ENCODE measurements around the gene SDR9C7.
"Not testable (repeated sequence)": the region's sequence is repeated elsewhere in the genome, so short reads cannot be mapped to it uniquely, and the experiment has no call there.

SDR9C7 gene

DNA sequence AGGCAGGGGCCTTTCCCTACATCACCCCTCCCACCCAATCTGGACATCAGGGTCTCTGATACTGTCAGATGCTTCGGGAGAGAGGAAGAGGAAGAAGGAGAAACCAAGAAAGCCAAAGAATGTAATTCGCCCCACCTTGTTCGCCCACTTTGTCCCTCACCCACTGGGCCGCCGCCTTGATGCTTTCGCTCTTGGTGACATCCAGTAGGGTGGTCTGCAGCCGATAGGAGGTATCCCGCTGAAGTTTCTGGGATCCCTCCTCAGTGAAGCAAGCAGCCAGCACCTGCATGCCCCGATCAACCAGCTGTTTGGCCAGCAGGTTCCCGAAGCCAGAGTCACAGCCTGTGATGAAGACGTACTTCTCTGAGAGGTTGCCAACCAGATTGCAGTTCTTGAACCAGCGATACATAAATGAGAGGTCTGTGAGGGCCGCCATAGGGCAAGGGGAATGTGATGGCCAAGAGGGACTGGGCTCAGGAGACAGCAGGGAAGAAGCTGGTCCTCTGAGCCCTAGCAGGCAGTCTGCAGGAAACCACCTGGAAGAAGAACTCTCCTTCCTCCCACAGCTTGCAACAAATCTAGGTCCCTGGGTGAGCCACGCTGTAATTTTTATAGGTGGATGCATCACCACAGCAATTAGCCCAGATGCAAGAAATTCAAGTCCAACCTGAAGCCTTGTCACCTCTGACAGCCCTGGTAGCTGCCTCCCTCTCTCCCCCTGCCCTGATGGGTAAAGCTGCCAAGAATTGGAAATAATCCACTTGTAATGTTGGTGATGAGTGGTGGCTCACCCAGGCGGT lies at the start of gene SDR9C7:
TSS of gene SDR9C7 (minus strand) at position 583 of the 800 bp plus-strand sequence. CDS start at position 436, 147 bp downstream.
- no peak for DNase-seq

DNA sequence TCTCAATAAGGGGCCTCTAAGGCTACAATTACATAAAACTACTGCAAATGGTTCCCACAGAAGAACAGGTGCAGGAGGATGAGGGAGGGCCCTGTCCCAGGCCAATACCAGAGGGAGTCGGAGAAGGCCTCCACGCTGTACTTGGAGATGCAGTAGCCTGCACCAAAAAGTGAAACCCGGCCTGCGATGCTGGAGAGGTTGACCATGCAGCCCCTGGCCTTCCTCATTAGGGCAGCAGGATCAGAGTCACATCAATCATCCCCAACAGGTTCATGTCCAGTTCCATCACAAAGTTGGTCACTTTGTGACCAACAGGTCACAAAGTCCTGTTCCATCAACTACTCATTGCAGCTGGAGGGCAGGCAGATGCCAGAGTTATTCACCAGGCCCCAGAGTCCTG lies 49.2 kb upstream of the SDR9C7 start:
- DNase-seq, result no peak

DNA sequence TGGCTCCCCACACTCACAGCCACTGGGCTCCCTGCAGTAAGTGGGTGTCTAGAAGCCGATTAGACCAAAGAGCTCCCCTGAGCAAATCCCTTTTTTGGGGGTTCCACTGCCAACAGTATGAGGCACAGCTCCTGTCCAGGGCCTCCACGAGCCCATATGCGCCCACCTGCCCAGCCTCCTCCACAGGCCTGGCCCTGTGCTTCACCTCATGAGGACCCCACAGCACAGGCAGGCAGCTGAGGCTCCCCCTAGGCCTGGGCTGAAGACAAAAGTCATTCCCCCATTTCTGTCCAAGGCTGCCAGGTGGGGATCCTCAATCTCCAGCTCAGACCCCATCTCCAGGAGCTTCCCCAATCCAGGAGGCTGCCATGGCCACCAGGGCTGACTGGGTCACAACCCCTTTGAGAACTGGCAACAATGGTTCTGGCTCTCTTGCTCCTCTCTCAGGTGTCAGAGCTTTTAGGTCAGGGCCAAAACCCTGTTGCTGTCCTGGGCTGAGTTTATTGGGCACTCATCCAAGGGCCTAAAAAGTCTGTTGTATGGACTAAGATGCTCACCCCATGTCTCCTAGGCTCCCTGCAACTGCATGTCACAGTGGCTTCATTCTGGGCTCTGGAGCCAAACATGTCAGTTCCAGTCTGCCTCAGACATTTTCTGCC lies 48.5 kb upstream of the SDR9C7 start:
- DNase-seq, result not testable (repeated sequence)

DNA sequence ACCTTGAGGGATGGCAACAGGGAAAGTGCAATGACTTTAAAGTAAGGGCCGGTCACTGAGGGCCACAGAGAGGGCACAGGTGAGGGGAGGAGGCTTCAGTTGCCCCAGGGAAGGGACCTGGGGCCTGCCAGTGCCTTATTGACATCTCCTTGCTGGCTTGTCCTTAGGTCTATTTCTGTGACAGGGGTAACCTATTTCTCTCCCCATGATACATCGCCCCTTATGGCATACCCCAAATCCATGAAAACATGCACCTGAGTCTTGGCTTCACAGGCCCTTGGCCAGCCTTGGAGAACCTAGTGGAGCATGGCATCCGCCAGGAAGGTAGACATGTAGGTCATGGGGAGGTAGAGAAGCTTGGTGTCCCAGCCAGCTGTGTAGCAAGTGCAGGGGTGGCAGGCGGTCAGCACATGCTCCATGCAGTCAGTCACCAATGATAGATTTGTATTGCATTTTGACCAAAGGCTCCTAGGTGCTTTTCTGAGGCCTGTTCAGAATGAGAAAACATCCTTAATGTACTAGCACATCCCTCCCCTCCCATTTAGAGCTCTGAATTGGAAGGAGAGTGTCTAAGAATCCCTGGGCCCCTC lies 46.8 kb upstream of the SDR9C7 start:
- DNase-seq, result no peak

DNA sequence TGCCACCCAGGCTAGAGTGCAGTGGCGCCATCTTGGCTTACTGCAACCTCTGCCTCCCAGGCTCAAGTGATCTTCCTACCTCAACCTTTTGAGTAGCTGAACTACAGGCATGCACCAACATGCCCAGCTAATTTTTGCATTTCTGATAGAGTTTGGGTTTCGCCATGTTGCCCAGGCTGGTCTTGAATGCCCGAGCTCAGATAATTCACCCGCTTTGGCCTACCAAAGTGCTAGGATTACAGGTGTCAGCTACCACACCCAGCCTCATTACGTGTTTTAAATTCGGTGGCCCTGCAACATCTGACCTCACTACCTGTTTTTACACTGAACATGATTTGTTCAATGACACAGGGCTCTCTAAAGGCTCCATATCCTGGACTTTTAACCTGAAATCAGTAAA lies 46.1 kb upstream of the SDR9C7 start:
- DNase-seq, result no peak

DNA sequence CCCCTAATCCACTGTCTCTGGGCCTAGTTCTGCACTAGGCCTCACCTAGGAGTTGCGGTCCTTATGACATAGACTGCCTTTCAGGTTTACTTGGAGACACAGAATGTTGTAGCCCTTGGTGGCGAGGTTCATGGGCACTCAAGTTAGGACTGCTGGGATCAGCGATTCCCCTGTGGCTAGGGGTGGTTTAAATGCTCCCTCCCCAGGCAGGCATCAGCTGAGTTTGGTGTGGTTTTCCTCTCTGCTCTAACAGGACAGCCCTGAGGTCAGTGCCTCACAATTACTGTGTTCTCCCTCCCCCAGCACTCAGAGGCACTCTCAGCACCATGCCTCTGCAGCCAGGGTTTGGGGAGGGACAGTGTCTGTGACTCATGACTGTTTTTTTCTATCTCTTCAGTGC lies 45.4 kb upstream of the SDR9C7 start:
- DNase-seq, result no peak

DNA sequence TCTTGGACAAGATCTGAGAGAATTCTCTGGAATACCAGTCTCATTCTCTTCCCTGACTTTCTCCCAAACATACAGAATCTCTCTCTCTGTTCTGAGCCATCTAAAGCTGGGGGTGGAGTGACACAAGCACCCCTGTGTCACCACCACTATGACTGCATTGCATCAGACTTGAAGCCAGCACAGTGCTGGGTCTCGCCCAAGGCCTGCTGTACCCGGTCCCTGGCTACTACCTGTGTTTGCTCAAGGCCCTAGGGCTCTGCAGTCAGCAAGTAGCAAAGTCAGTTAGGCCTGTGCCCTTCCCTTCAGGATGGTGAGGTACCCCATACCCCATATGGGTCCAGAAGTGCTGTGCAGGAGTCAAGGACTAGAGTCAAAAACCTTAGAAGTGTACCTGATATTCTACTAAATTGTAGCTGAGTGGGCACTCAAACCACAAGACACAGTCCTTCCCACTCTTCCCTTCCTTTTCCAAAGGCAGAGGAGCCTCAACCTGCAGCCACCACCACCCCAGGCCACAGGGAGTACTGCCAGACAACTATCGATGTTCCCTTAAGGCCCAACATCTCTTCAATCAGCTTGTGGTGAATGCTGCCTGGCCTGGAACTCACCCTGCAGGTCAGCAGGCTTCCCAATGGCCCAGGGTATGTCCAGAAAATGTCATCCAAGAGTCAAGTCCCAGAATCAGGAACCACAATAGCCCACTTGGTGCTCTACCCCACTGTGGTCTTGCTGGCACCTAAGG lies 44.4 kb upstream of the SDR9C7 start:
- DNase-seq, result no peak

DNA sequence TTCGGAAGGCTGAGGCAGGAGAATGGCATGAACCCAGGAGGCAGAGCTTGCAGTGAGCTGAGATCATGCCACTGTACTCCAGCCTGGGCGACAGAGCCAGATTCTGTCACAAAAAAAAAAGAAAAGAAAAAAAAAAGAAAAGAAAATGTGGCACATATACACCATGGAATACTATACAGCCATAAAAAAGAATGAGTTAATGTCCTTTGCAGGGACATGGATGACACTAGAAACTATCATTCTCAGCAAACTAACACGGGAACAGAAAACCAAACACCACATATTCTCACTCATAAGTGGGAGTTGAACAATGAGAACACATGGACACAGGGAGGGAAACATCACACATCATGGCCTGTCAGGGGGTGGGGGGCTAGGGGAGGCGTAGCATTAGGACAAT lies 43.2 kb upstream of the SDR9C7 start:
- not testable (repeated sequence) for DNase-seq

DNA sequence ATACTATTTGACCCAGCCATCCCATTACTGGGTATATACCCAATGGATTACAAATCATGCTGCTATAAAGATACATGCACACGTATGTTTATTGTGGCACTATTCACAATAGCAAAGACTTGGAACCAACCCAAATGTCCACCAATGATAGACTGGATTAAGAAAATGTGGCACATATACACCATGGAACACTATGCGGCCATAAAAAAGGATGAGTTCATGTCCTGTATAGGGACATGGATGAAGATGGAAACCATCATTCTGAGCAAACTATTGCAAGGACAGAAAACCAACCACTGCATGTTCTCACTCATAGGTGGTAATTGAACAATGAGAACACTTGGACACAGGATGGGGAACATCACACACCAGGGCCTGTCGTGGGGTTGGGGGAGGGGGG lies 40.0 kb upstream of the SDR9C7 start:
- DNase-seq, result not testable (repeated sequence)

DNA sequence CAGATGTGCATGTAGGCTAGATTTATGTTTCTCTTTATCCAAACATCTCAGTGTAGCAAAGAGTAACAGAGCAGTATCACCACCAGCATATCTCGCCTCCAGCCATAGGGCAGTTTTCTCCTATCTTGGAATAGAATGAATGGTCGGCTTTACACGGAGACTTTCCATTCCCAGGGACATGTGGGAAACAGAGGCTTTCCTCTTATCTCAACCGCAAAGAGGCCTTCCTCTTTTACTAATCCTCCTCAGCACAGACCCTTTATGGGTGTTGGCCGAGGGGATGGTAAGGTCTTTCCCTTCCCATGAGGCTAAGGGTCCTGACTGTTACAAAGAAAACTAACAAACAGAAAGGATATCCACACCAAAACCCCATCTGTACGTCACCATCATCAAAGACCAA lies 34.7 kb upstream of the SDR9C7 start:
- not testable (repeated sequence) for DNase-seq

DNA sequence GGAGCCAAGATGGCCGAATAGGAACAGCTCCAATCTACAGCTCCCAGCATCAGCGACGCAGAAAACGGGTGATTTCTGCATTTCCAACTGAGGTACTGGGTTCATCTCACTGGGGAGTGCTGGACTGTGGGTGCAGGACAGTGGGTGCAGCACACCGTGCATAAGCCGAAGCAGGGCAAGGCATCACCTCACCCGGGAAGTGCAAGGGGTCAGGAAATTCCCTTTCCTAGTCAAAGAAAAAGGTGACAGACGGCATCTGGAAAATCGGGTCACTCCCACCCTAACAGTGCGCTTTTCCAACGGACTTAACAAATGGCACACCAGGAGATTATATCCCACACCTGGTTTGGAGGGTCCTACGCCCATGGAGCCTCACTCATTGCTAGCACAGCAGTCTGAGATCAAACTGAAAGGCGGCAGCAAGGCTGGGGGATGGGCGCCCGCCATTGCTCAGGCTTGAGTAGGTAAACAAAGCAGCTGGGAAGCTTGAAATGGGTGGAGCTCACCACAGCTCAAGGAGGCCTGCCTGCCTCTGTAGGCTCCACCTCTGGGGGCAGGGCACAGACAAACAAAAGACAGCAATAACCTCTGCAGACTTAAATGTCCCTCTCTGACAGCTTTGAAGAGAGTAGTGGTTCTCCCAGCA lies 31.9 kb upstream of the SDR9C7 start:
- DNase-seq, result not testable (repeated sequence)

DNA sequence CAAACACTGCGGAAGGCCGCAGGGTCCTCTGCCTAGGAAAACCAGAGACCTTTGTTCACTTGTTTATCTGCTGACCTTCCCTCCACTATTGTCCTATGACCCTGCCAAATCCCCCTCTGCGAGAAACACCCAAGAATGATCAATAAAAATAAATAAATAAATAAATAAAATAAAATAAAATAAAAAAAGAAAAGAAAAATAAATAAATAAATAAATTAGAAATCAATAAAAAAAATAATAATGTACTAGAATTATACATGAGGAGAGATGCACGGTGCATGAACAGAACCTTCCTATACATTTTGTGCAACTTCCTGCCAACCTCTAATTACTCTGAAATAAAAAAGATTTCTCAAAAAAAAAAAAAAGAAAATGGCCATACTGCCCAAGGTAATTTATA lies 30.9 kb upstream of the SDR9C7 start:
- not testable (repeated sequence) for DNase-seq

DNA sequence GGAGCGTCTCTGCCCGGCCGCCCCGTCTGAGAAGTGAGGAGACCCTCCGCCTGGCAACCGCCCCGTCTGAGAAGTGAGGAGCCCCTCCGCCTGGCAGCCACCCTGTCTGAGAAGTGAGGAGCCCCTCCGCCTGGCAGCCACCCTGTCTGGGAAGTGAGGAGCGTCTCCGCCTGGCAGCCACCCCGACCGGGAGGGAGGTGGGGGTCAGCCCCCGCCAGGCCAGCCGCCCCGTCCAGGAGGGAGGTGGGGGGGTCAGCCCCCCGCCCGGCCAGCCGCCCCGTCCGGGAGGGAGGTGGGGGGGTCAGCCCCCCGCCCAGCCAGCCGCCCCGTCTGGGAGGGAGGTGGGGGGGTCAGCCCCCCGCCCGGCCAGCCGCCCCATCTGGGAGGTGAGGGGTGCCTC lies 29.3 kb upstream of the SDR9C7 start:
- not testable (repeated sequence) for DNase-seq

DNA sequence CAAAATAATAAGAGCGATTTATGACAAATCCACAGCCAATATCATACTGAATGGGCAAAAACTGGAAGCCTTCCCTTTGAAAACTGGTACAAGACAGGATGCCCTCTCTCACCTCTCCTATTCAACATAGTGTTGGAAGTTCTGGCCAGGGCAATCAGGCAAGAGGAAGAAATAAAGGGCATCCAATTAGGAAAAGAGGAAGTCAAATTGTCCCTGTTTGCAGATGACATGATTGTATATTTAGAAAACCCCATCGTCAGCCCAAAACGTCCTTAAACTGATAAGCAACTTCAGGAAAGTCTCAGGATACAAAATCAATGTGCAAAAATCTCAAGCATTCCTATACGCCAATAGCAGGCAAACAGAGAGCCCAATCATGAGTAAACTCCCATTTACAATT lies 28.0 kb upstream of the SDR9C7 start:
- DNase-seq, result not testable (repeated sequence)

DNA sequence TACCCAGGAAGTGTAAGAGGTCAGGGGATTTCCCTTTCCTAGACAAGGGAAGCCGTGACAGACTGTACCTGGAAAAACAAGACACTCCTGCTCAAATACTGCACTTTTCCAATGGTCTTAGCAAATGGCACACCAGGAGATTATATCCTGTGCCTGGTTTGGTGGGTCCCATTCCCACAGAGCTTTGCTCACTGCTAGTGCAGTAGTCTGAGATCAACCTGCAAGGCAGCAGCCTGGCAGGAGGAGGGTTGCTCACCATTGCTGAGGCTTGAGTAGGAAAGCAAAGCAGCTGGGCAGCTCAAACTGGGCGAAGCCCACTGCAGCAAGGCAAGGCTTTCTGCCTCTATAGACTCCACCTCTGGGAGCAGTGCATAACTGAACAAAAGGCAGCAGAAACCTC lies 24.2 kb upstream of the SDR9C7 start:
- no peak for DNase-seq

DNA sequence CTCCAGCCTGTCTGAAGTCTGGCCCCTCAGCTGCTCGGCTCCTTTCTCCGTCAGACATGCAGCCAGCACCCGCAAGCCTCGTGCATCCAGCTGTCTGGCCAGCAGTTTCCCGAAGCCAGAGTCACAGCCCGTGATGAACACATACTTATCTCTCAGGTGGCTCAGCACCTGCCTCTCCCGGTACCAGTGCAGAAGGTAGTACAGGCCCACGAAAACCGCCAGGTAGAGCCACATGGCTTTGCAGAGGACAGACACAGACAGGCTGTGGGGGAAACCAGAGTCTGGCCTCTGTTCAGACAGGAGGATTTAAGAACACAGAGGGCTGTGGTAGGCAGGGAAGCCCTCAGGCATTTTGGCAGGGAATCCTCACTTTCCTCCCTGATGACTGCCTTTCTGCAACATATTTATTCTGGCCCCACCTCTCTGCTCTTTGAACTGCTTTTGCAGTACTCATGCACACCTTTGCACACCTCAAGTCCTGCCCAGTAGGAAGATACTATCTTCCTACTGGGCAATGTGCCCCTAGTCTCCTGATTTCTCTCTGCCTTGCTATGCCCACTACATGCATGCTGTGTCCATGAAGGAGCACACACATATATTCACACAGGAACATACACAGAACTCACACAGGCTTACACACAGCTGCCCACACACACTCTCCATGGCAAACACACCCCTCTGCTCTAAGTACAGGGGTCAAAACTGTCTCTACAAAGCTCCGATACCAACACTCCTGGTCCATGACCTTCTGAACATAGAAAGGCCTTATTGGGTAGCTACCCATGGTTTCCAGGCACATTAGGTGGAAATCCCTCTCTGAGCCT lies 23.2 kb upstream of the SDR9C7 start, which contains the start of gene RDH16:
TSS of gene RDH16 (minus strand) at position 380 of the 824 bp plus-strand sequence. CDS start at position 234, 146 bp downstream.
- no peak for DNase-seq

DNA sequence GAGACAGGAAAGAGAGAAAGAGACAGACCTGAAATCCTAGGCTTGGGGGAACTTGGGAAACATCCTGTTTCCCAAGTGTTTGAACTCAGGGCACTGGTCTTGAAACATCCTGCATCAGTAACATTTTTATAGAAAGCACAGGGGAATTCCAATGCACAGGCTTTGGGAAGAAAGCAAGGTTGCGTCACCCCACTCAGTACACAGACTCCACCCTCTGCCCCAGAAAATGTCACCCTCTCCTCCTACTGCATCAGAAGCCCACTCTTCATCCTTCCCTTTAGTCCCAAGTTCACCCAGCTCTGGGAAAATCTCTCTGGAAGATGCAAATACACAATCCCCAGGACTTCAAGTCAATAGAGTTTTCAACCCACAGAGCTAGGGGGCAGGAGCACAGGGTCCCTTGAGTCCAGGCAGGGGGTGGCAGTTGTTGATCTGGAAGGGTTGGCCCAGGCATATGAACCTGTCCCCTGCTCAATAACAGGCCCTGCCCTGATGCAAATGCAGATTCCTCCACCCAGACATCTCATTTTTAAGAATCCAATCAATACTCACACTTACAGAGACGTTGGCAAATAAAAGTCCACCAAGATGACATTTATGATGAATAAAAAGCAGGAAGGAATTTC lies 21.5 kb upstream of the SDR9C7 start:
- DNase-seq, result no peak

DNA sequence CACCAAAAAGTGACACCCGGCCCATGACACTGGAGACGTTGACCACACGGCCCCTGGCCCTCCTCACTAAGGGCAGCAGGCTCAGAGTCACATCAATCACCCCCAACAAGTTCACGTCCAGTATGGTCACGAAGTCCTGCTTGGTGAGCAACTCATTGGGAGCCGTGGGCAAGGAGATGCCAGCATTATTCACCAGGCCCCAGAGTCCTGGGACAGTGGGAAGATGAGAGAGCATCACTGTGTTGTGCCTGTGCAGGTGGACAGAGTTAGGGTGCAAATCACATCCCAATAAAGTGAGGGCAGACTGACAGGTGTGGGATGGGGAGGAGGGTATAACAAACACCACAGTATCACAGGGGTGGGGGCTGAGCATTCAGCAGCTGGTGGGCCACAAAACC lies 20.7 kb upstream of the SDR9C7 start:
- DNase-seq, result no peak

DNA sequence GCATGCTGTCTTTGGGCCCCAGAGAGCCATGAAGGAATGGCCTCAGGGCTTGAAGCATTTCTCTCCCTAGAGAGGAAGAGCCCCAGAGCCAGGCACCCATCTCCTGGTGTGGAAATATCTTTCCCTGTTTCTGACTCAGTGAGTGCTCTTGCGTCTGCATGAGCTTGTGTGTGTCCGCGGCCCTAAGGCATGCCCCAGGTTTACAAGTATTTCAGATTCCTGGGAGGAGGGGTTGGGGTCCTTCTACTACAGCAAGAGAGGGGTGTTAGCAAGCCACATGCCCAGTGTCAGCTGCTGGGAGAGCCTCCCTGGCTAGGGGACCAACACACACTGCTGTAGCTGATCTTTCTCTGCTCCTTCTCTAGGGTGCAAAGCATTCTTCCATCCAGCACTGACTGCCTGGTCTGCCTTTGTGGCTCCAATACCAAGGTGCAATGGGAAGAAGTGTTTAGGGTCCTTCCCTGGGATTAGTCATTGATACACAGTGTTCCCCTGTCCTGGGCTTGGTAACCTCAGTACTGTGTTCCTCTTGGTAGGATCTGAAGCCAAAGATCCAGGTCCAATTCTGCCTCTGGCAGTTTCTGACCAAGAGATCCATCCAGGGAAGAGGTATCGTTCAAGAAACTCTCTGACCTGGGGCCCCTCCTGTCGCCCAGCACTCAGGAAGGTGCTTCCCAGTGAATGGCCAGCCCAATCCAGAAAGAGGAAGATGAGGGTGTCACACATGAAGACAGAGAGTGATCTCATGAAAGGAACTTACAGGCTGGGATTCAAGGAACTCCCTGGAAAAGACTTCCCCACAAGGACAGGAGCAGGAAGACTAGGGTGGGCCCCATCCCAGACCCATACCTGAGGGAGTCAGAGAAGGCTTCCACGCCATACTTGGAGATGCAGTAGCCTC lies 20.1 kb upstream of the SDR9C7 start:
- no peak for DNase-seq

DNA sequence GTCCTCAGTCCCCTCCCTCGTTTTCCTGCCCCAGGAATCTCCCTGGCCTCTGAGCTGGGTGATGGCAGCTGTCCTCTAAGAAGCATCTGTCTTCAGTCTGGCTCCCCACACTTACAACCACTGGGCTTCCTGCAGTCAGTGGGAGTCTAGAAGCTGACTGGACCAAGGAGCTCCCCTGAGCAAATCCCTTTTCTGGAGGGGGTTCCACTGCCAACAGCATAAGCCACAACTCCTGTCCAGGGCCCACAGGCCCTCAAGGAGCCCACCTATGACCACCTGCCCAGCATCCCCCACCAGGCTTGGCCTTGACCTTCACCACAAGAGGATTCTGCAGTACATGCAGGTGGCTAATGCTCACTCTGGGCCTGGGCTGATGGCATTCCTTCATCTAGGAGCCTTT lies 19.1 kb upstream of the SDR9C7 start:
- DNase-seq, result no peak
